ENCODE data around the gene PHTF1.

Gene PHTF1

DNA sequence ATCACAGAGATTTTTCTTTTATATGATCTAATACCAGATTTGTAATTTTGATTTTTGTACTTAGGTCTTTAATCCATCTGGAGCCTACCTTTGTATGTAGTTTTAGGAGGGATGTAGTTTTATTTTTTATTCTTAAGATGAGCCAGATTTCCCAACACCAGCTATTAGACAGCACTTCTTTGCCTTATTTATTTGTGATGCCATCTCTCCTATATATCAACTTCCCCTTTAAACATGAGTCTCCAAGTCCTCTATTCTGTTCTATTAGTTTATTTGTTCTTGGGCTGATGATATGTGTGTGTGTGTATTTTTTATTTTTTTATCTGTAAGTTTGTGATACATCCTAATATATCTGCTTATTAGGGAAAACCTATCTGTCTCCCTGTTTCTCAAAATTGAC is 94.2 kb downstream of the PHTF1 start:
- DNase-seq (ENCODE audit: low read depth in 2 of 2) = no peak

DNA sequence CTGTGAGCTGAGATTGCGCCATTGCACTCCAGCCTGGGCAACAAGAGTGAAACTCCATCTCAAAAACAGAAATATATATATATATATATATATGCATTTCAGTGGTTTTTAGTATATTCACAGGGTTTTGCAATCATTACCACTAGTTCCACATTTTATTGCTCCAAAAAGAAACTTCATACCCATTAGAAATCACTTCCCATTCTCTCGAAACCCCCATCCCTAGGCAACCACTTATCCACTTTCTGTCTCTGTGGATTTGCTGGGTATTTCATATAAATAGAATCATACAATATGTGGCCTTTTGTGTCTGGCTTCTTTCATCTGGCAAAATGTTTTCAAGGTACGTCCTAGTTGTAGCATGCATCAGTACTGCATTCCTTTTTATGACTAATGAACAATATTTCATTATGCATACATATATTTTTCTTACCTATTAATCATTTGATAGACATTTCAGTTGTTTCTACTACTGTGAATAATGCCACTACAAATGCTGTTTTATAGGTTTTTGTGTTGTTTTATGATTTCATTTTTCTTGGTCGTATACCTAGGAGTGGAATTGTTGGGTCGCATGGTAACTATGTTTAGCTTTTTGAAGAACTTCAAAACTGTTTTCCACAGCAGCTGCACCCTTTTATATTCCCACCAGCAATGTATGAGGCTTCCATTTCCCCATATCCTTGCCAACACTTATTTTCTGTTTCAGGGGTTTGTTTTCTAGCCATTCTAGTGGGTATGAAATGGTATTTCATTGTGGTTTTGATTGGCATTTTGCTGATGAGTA is 95.9 kb downstream of the PHTF1 start:
- DNase-seq (ENCODE audit: low read depth in 2 of 2) = no peak

DNA sequence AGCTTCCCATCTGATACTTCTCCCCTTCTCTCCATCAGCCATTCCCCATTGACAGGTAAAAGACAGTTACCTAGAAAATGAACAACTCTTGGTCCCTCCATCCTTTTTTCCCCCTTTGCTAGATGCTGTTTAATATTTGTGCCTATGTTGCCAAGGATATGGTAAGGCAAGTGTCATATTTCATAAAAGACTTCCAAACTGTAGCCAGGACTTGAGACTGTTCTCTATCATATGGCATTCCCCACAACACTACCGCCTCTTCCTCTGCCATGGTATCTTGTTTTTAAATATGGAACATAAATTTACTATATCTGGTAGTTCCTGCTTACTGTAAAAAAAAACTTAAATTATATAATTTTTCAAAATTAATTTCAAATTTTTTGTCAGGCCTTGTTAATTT is 97.2 kb downstream of the PHTF1 start:
- no peak for DNase-seq (ENCODE audit: low read depth in 2 of 2)

DNA sequence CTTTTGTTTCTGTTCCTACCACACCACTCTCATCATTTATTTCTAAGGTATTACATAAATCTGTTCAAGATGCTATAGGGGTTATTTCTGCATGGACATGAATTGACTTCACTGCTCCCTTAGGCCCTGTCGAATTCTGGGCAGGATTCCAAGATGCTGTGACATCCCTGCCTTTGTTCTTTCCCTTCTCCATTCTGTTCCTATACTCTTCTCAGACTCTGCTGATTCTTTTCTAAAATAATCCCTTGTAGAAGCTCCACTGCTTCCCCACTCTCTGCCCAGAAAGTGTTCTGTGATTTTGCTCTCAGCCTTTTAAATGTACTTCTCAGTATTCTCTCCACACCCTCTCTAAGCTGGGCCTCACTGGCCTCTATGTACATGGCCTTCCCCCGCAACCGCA is 99.2 kb downstream of the PHTF1 start:
- no peak for DNase-seq (ENCODE audit: low read depth in 2 of 2)

DNA sequence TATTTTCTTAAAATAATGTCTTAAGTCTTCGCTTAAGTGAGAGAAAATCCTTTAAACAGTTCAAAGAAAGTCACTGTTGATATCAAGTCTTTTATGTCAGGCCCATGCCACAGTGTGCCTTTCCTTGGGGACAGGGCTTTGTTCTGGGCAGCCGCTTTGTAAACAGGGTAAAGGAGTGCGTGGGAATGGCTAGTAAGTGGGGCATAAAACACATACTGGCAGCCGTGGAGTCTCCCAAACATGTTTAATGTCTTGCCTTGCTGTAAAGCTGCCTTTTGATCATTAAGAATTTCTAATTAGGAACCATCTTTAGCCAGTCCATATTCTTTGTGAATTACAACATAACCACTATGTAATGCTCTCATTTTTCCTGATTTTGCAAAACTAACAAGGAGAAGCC is 99.7 kb downstream of the PHTF1 start:
- DNase-seq (ENCODE audit: low read depth in 2 of 2) = no peak

DNA sequence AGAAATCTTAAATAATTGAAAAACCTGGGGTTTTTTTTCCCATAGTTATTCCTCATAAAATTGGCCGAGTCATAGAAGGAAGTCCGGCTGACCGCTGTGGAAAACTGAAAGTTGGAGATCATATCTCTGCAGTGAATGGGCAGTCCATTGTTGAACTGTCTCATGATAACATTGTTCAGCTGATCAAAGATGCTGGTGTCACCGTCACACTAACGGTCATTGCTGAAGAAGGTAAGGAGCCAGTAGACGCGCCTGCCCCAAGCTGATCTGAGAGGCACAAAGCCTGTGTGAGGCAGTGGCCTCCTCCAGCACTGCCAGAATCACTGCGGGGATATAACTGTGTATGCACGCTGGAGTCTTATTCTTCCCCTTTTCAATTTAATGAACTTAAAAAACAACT is 100.3 kb downstream of the PHTF1 start:
- DNase-seq (ENCODE audit: low read depth in 2 of 2) = no peak

DNA sequence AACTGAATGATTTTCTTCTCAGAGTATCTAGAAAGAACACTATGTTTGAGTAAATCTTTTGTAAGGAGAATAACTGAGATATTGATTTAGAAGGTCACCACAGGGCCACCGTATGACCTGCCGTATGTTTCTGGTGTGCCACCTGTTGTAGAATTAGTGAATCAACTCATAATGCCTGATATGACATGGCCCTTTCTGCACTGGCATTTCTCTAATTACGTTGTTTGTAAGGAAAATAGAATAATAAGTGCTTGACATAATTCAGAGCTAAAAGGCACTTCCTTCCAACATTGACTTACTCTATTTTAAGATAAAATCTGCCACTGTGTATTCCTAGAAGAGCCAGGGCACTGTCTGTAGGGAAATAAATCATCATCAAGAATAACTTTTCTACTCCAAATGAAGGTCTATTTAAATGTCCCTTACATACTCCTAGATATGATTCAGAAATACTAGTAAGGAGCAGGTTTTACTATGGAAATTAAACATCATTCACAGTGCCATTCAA is 101.7 kb downstream of the PHTF1 start:
- DNase-seq (ENCODE audit: low read depth in 2 of 2) = no peak

DNA sequence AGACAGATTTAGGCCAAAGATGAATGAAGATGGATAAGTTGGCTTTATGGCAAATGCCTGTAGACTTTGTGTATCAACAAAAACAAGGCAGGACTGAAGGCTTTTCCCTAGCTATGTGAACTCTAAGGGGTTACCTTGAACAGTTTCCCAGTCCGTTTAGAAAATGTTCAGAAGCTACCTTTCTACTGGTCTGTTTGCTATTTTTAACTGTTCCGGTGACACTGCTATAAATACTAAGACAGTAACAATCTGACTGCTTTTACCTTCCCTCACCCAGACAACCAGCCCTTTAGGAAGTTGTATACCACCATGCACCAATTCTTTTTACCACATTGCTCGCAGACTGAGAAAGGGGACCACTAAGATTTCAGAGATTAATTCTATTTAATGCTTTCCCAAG is 102.2 kb downstream of the PHTF1 start:
- DNase-seq (ENCODE audit: low read depth in 2 of 2) = no peak

DNA sequence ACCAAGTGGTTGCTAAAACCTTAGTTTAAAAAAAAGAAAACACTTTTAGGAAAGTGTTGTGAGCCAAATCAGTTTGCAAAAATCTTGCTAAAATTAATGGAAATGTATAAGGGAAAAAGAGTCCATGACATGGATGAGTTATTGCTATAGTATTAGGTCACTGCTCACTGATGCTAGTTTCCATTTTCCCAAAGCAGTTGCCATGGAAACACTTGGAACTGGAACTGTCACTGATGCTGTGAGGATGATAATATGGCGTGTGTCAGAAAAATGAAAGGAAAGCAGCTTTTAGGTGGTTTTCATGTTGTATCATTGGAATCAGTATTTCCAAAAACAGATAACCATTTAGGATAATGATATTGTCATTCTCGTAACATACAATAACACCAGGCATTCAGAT is 104.4 kb downstream of the PHTF1 start:
- DNase-seq (ENCODE audit: low read depth in 2 of 2) = no peak

DNA sequence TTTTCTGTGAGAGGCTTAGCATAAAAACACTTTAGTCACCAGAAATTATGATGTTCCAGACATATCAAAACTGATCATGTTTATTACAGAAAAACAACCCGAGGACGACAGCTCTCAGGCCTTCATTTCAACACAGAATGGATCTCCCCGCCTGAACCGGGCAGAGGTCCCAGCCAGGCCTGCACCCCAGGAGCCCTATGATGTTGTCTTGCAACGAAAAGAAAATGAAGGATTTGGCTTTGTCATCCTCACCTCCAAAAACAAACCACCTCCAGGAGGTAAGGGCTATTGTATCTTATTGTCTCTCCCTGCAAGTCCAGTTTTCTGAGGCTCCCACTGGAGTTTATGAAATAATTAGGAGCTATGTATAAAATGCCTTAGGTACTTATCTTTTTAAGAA is 105.5 kb downstream of the PHTF1 start:
- no peak for DNase-seq (ENCODE audit: low read depth in 2 of 2)

DNA sequence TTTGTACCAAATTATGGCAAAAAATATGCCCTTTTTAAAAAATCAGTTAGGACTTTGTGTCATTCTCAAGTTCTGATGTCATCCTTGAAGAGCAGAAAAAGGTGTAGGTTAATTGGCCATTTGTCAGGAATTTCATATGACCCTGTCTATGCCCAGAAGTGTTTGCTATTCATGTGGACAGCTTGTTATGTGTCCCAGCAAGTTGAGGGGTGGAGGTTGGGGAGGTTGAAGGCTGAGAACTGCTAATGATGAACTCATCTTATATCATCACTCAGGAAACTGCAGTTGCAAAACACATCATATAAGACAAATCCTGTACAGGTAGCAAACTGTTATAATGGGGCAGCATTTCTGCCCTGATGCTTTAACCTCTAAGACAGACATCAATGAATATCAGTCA is 106.5 kb downstream of the PHTF1 start:
- no peak for DNase-seq (ENCODE audit: low read depth in 2 of 2)

DNA sequence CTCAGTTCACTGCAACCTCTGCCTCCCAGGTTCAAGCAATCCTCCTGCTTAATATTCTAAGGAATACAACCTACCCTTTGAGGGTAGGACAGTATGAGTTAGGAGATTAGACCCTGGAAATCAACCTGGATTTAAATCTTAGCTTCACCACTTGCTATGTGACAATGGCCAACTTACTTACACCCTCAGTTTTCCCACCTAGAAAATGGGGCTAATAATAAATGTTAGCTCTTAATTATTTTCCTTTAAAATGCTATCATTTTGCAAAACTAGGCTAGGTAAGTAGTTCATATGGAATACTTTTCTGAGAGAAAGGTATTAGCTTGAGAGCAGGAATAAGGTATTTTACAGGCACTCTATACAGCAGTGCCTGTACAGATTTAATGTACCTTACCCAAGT is 110.8 kb downstream of the PHTF1 start:
- no peak for DNase-seq (ENCODE audit: low read depth in 2 of 2)

DNA sequence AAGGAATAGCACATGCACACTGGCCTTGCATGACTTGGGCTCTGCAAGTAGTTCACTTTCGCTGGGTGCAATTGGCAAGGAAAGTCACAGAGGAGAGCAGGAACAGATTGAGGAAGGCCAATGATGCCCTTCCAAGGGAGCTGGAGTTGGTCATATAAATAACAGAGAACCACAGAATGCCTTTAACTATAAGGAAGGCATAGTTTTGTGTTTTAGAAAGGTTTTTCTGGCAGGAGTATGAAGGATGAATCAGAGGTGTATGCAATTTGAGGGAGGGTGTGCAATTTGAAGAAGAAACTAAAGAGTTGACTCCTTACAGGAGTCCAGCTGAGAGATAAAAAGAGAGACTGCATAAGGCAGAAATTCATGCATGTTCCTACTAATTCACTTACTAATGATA is 112.1 kb downstream of the PHTF1 start:
- no peak for DNase-seq (ENCODE audit: low read depth in 2 of 2)
